Heart right ventricle (tissue), 16 donors: ENCODE measurements around the gene KCNG1. TPM values are rescaled to one million over a fixed set of nuclear protein-coding genes. Genes with fewer than 3 reads are reported as not detected.

Source experiments
- ATAC-seq, 8 donors: fragments of 200-7000 bp; cut with Tn5 transposase; one replicate each; pipeline ENCODE4 v1.9.1; 2020; ENCODE audit warnings: mild to moderate bottlenecking in 8 of 8, moderate library complexity in 8 of 8, moderate number of reproducible peaks in 1 of 8
- DNase-seq, 2 donors: peaks; one replicate each; pipeline ENCODE4 v3.0.0-alpha.2; 2020
- H3K27ac ChIP-seq, 10 donors: fragments of 200-600 bp; sonication (generic) in 2 of 10; one replicate each; pipeline versions ENCODE4 v1.5.0 to v1.8.0; 2020 to 2022; ENCODE audit warnings: mild to moderate bottlenecking in 3 of 10
- H3K27me3 ChIP-seq, 7 donors: fragments of 200-600 bp; one replicate each; pipeline ENCODE4 v1.8.0; 2021 to 2022; ENCODE audit warnings: mild to moderate bottlenecking in 2 of 7
- H3K36me3 ChIP-seq, 9 donors: fragments of 200-600 bp; sonication (generic) in 1 of 9; one replicate each; pipeline versions ENCODE4 v1.5.0 to v1.8.0; 2020 to 2022; ENCODE audit warnings: mild to moderate bottlenecking in 2 of 9
- H3K4me1 ChIP-seq, 9 donors: fragments of 200-600 bp; sonication (generic) in 1 of 9; one replicate each; pipeline versions ENCODE4 v1.5.0 to v1.8.0; 2020 to 2022; ENCODE audit warnings: mild to moderate bottlenecking in 4 of 9
- H3K4me3 ChIP-seq, 10 donors: fragments of 200-600 bp; sonication (generic) in 2 of 10; one replicate each; pipeline versions ENCODE4 v1.5.0 to v1.8.0; 2020 to 2022; ENCODE audit warnings: mild to moderate bottlenecking in 7 of 10, moderate library complexity in 2 of 10
- H3K9me3 ChIP-seq, 11 donors: fragments of 200-600 bp in 10 of 11; sonication (generic) in 2 of 11; one replicate each; pipeline versions ENCODE4 v1.5.0 to v1.8.0; 2013 to 2022; ENCODE audit warnings: mild to moderate bottlenecking in 2 of 11, control low read depth in 1 of 11, moderate library complexity in 1 of 11
- WGBS, 2 donors: extraction: QIAGEN DNeasy Blood & Tissue Kit; methylation state at CpG; one replicate each; pipeline ENCODE4 v1.1.7; 2013; ENCODE audit warnings: inconsistent platforms in 1 of 2; 5-methylcytosine and 5-hydroxymethylcytosine counted together
- intact Hi-C, 10 donors: fragments of 100-400 bp; cut with DNase I; formaldehyde crosslinking; loops; one replicate each; pipeline versions ENCODE4 v1.11.1 to v1.14.2; 2022
- polyA plus RNA-seq, 2 donors: library from polyadenylated mRNA; stranded (reverse); fragments of 200-250 nt; gene quantifications; one replicate each; pipeline ENCODE4 v1.2.3, GENCODE V29; 2013
- total RNA-seq, 10 donors: library from RNA; stranded (reverse); fragmentation: NEBNext Ultra II Directional in 3 of 10; extraction: Animal tissue kit (Norgen Biotek cat#: 25700) in 3 of 10; gene quantifications; one replicate each; pipeline versions ENCODE4 v1.2.1 to v1.2.4, GENCODE V29; 2021 to 2023
- TF ChIP-seq, protein P1 (sequence below), 9 donors: fragments of 200-600 bp; sonication (generic) in 2 of 9; IDR thresholded peaks; one replicate each; pipeline versions ENCODE4 v1.5.0 to v1.8.0; 2021 to 2022; ENCODE audit warnings: antibody characterized with exemption in 9 of 9, mild to moderate bottlenecking in 5 of 9, moderate library complexity in 1 of 9
- donor health status: Arrhythmogenic right ventricular cardiomyopathy.
- donor health status: ischemic (EF 13 %, LVEDD 7.1; RV severe dilation, severe dysfunction).
- donor health status: healthy with polysubstance abuse.
- donor health status: DM: no; HTN: yes; CAD: no.
- donor health status: DM: no; HTN: no; CAD: no.
- donor health status: ischemic (EF 25% LVEDD 6.9; RV normal size, moderate dysfunction).
- donor health status: ischemic (EF 25% LVEDD 5.7; RV mildly dilated, moderate dysfunction).
- donor health status: healthy.
- donor health status: DM: yes; HTN: yes; CAD: no.
- donor health status: Ischemic cardiomyopathy.
- donor health status: ischemic (EF 35%, LVEDD 5.7; RV mildly dilated, moderate dysfunction).
- donor health status: nonischemic (EF 11% LVEDD 7.7; RV severe dilation, severe dysfunction).
- donor health status: DM: yes; HTN: yes; CAD: no.
- donor health status: PGD.
- donor health status: ischemic (EF 29% LVEDD 5.4; RV normal size, mild dysfunction).
- donor health status: nonischemic (EF 23%, LVEDD 6.1; RV moderate dilation, normal function).

Gene KCNG1
- total and polyA plus RNA-seq, 12 donors: 0.15 to 0.99 (median 0.32) TPM; not detected in 4

DNA sequence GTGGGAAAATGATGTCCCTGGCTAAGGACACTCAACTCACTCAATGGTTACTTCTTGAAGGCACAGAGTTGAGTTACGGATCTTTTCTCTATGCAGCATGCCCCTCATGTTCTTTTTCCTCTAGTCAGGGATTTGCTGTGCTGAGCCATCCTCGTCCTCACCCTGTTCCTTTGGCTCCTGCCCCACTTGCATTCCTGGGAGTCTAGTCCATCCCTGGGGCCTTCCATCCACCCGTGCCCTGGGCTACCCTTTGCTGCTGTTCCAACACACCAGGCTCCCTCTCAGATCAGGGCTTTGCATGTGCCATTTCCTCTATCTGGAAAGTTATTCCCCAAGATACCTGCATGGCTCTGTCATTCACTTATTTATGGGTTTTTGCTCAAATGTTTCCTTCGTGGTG is 13.3 kb upstream of the KCNG1 start:
- Histone ChIP-seq H3K27ac (no peak overlapping the region), H3K4me3 (no peak overlapping the region), H3K36me3 (no peaks in the 10 kb centered on the region), H3K4me1 (peaks cover 0 to 6% (median 0%) of the 10 kb centered on the region in 9 donors), H3K27me3 (peaks cover 0 to 65% (median 33%) of the 10 kb centered on the region in 7 donors), H3K9me3 (no peaks in the 10 kb centered on the region)
- TF ChIP-seq, protein P1, sequence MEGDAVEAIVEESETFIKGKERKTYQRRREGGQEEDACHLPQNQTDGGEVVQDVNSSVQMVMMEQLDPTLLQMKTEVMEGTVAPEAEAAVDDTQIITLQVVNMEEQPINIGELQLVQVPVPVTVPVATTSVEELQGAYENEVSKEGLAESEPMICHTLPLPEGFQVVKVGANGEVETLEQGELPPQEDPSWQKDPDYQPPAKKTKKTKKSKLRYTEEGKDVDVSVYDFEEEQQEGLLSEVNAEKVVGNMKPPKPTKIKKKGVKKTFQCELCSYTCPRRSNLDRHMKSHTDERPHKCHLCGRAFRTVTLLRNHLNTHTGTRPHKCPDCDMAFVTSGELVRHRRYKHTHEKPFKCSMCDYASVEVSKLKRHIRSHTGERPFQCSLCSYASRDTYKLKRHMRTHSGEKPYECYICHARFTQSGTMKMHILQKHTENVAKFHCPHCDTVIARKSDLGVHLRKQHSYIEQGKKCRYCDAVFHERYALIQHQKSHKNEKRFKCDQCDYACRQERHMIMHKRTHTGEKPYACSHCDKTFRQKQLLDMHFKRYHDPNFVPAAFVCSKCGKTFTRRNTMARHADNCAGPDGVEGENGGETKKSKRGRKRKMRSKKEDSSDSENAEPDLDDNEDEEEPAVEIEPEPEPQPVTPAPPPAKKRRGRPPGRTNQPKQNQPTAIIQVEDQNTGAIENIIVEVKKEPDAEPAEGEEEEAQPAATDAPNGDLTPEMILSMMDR (IDR thresholded peaks at IDR 0.05): no peak
- 77 to 79% methylated on average over 4 of the region's 4 CpGs for WGBS, 2 donors
- DNase-seq: no peak
- no peak for ATAC-seq
- intact Hi-C loops: no loop called here

GRCh38 chr20:51034988-51035656 is 12.2 kb upstream of the KCNG1 start:
- intact Hi-C loops: no loop called here
- Histone ChIP-seq H3K9me3 (no peaks in the 10 kb centered on the region), H3K4me3 (no peak overlapping the region), H3K4me1 (peaks cover 0 to 6% (median 0%) of the 10 kb centered on the region in 9 donors), H3K27me3 (peaks cover 0 to 66% (median 37%) of the 10 kb centered on the region in 7 donors), H3K27ac (no peak overlapping the region), H3K36me3 (no peaks in the 10 kb centered on the region)
- TF ChIP-seq, protein P1 (IDR thresholded peaks at IDR 0.05): no peak
- ATAC-seq (no peak), DNase-seq (no peak)
- WGBS, 2 donors: 71 to 76% methylated on average over 9 of the region's 9 CpGs

- peaks cover 0 to 6% (median 0%) of the 10 kb centered on the region in 9 donors for H3K4me1 ChIP-seq
- no peak overlapping the region for H3K27ac ChIP-seq
- H3K4me3 ChIP-seq: no peak overlapping the region
- H3K27me3 ChIP-seq: peaks cover 0 to 66% (median 44%) of the 10 kb centered on the region in 7 donors
- H3K9me3 ChIP-seq: no peaks in the 10 kb centered on the region
- TF ChIP-seq, protein P1 (IDR thresholded peaks at IDR 0.05): no peak
- no peak for DNase-seq
- WGBS, 2 donors: 69 to 79% methylated on average over 2 of the region's 2 CpGs
- intact Hi-C loops: no loop called here
- H3K36me3 ChIP-seq: no peaks in the 10 kb centered on the region
- ATAC-seq: no peak
Observed at GRCh38 chr20:51034476-51034875, 11.6 kb upstream of the KCNG1 start.

- ATAC-seq (peak in 6 of 8 donors; percentile 17 to 57 (median 24)), DNase-seq (no peak)
- Histone ChIP-seq H3K27me3 (peaks cover 3 to 86% (median 75%) of the 10 kb centered on the region in 7 donors), H3K36me3 (no peaks in the 10 kb centered on the region), H3K9me3 (no peaks in the 10 kb centered on the region), H3K4me3 (no peak overlapping the region), H3K4me1 (peaks cover 0 to 6% (median 0%) of the 10 kb centered on the region in 9 donors), H3K27ac (no peak overlapping the region)
- TF ChIP-seq, protein P1 (IDR thresholded peaks at IDR 0.05): no peak
- intact Hi-C loops: no loop called here
- 36 to 39% methylated on average over 17 of the region's 17 CpGs for WGBS, 2 donors
Observed at GRCh38 chr20:51029963-51030920, 7.3 kb upstream of the KCNG1 start.
